GM19463 (cell line): ENCODE measurements around the gene KLRB1.
"Not testable (repeated sequence)": the region's sequence is repeated elsewhere in the genome, so short reads cannot be mapped to it uniquely, and the experiment has no call there.

Experiments
- ATAC-seq: cut with Tn5 transposase; IDR thresholded peaks from one replicate; pipeline ENCODE4 v1.9.1; 2021; ENCODE audit warnings: mild to moderate bottlenecking, moderate library complexity; ENCODE audit not compliant: unreplicated experiment

Gene KLRB1

GRCh38 chr12:9545489-9545888, 62.2 kb downstream of the KLRB1 start:
- ATAC-seq, result not testable (repeated sequence)
